GM23338 (cell line): ENCODE results near the gene TGIF1. TPM values are rescaled to one million over a fixed set of nuclear protein-coding genes. Genes with fewer than 3 reads are reported as not detected.

Experiments used
- ATAC-seq: fragments of 200-7000 bp; cut with Tn5 transposase; 3 replicates; pipeline ENCODE4 v1.9.1; 2020
- DNase-seq: peaks from one replicate; pipeline ENCODE4 v3.0.0-alpha.2; 2015; ENCODE audit warnings: low spot score
- H2AFZ ChIP-seq: fragments of 200-600 bp; sonication (generic); 2 replicates; pipeline ENCODE4 v1.8.0; 2016; ENCODE audit warnings: antibody characterized with exemption, mild to moderate bottlenecking, moderate library complexity
- H3F3A ChIP-seq: fragments of 200-600 bp; sonication (generic); replicated peaks from 2 replicates; pipeline ENCODE4 v1.8.0; 2017; ENCODE audit warnings: antibody characterized with exemption, mixed run types, low read depth
- H3K27ac ChIP-seq: fragments of 200-600 bp; sonication (generic); 2 replicates; pipeline ENCODE4 v1.6.1; 2016; ENCODE audit warnings: low read depth
- H3K27me3 ChIP-seq: fragments of 200-600 bp; sonication (generic); 2 replicates; pipeline ENCODE4 v1.8.0; 2016; ENCODE audit warnings: mild to moderate bottlenecking, mixed run types, moderate library complexity; ENCODE audit not compliant: insufficient read depth
- H3K36me3 ChIP-seq: fragments of 200-600 bp; sonication (generic); 2 replicates; pipeline ENCODE4 v1.8.0; 2016; ENCODE audit warnings: mild to moderate bottlenecking; ENCODE audit not compliant: insufficient read depth
- H3K4me1 ChIP-seq: fragments of 200-600 bp; sonication (generic); 2 replicates; pipeline ENCODE4 v1.8.0; 2016; ENCODE audit warnings: mild to moderate bottlenecking, moderate library complexity; ENCODE audit not compliant: insufficient read depth
- H3K4me2 ChIP-seq: fragments of 200-600 bp; sonication (generic); 2 replicates; pipeline ENCODE4 v1.7.1; 2017; ENCODE audit warnings: mixed run types
- H3K4me3 ChIP-seq: fragments of 200-600 bp; sonication (generic); 2 replicates; pipeline ENCODE4 v1.6.1; 2016; ENCODE audit warnings: mixed run types
- H3K79me2 ChIP-seq: fragments of 200-600 bp; sonication (generic); replicated peaks from 2 replicates; pipeline ENCODE4 v1.8.0; 2017; ENCODE audit warnings: mild to moderate bottlenecking; ENCODE audit not compliant: insufficient read depth
- H3K9me2 ChIP-seq: fragments of 200-600 bp; sonication (generic); 2 replicates; pipeline ENCODE4 v1.8.0; 2017; ENCODE audit not compliant: insufficient read depth
- H4K20me1 ChIP-seq: fragments of 200-600 bp; sonication (generic); replicated peaks from 2 replicates; pipeline ENCODE4 v1.8.0; 2017; ENCODE audit warnings: mild to moderate bottlenecking; ENCODE audit not compliant: insufficient read depth
- H3K27ac Mint-ChIP-seq: 2 replicates; pipeline ENCODE4 v1.8.0; 2020; ENCODE audit warnings: inconsistent platforms, mild to moderate bottlenecking, moderate library complexity, mixed read lengths
- H3K27me3 Mint-ChIP-seq: 3 replicates; pipeline ENCODE4 v1.8.0; 2022; ENCODE audit warnings: low read depth, mild to moderate bottlenecking, moderate library complexity, mixed read lengths, inconsistent platforms; ENCODE audit not compliant: insufficient read depth, poor library complexity
- H3K36me3 Mint-ChIP-seq: 3 replicates; pipeline ENCODE4 v1.8.0; 2021; ENCODE audit warnings: low read depth, mild to moderate bottlenecking, inconsistent platforms, moderate library complexity, mixed read lengths
- H3K4me1 Mint-ChIP-seq: 3 replicates; pipeline ENCODE4 v1.8.0; 2020; ENCODE audit warnings: mild to moderate bottlenecking, inconsistent platforms, mixed read lengths
- H3K4me3 Mint-ChIP-seq: 3 replicates; pipeline ENCODE4 v1.8.0; 2021; ENCODE audit warnings: moderate library complexity, mild to moderate bottlenecking, inconsistent platforms, mixed read lengths
- H3K9me3 Mint-ChIP-seq: 3 replicates; pipeline ENCODE4 v1.8.0; 2020; ENCODE audit warnings: moderate library complexity, mild to moderate bottlenecking, inconsistent platforms, mixed read lengths
- CREB1 ChIP-seq: fragments of 250-450 bp; sonication (Bioruptor Pico); IDR thresholded peaks from 2 replicates; pipeline ENCODE4 v1.5.0; 2020; ENCODE audit warnings: low read depth, mild to moderate bottlenecking, moderate library complexity
- ETS1 ChIP-seq: IDR thresholded peaks from 2 replicates; pipeline ENCODE4 v1.6.1; 2016; ENCODE audit warnings: antibody characterized with exemption
- EZH2 ChIP-seq: fragments of 200-600 bp; sonication (generic); IDR thresholded peaks from one replicate; pipeline ENCODE4 v1.8.0; 2017; ENCODE audit warnings: antibody characterized with exemption, mild to moderate bottlenecking, low read depth; ENCODE audit not compliant: unreplicated experiment
- EZH2phosphoT487 ChIP-seq: fragments of 200-600 bp; sonication (generic); IDR thresholded peaks from one replicate; pipeline ENCODE4 v1.8.1; 2018; ENCODE audit warnings: antibody characterized with exemption; ENCODE audit not compliant: unreplicated experiment
- NANOG ChIP-seq: IDR thresholded peaks from 2 replicates; pipeline ENCODE4 v1.6.1; 2016; ENCODE audit warnings: antibody characterized with exemption, borderline replicate concordance
- STAT1 ChIP-seq: IDR thresholded peaks from one replicate; pipeline ENCODE4 v1.6.1; 2016; ENCODE audit warnings: antibody characterized with exemption; ENCODE audit not compliant: unreplicated experiment
- ZNF114 ChIP-seq: fragments of 250-450 bp; sonication (Bioruptor Pico); IDR thresholded peaks from 2 replicates; pipeline ENCODE4 v1.5.0; 2020; ENCODE audit warnings: mild to moderate bottlenecking, moderate library complexity
- ZNF462 ChIP-seq: fragments of 250-450 bp; sonication (Bioruptor Pico); IDR thresholded peaks from 2 replicates; pipeline ENCODE4 v1.5.0; 2020; ENCODE audit warnings: mild to moderate bottlenecking, moderate library complexity
- polyA plus RNA-seq: library from polyadenylated mRNA; unstranded; fragments of >200 nt; fragmentation: Nextera tagmentation; extraction: Ambion mirVana; gene quantifications from 2 replicates; pipeline ENCODE4 v1.2.1, GENCODE V29; 2016
- total RNA-seq: library from RNA; depleted of rRNA; stranded (reverse); fragments of >200 nt; shearing (Covaris generic); gene quantifications from 2 replicates; pipeline ENCODE4 v1.2.3, GENCODE V29; 2014

The TGIF1 gene
- total and polyA plus RNA-seq, 2 experiments from 2014 or later = 294 to 316 TPM

- Histone ChIP-seq H4K20me1 (no peaks in the 10 kb centered on the region), H2AFZ (no peak overlapping the region), H3K27me3 (no peaks in the 10 kb centered on the region), H3F3A (no peaks in the 10 kb centered on the region), H3K9me2 (no peaks in the 10 kb centered on the region), H3K27ac (no peak overlapping the region), H3K4me3 (no peak overlapping the region), H3K79me2 (no peaks in the 10 kb centered on the region), H3K4me1 (peaks cover 8% of the 10 kb centered on the region), H3K4me2 (no peak overlapping the region), H3K36me3 (peaks cover 6% of the 10 kb centered on the region; the same call in 1 of the 2 replicates)
- Mint-ChIP-seq H3K36me3 (peaks cover 22% of the 10 kb centered on the region), H3K27ac (no peak overlapping the region), H3K9me3 (peaks cover 16% of the 10 kb centered on the region), H3K4me1 (peaks cover 14% of the 10 kb centered on the region), H3K4me3 (no peak overlapping the region), H3K27me3 (peaks cover 1% of the 10 kb centered on the region)
- TF ChIP-seq ETS1 (no peak), CREB1 (no peak), ZNF114 (CRISPR knock-in tag) (no peak), STAT1 (no peak), NANOG (no peak)
- ATAC-seq (no peak), DNase-seq (no peak)
Observed at GRCh38 chr18:3472681-3473544, 22.9 kb downstream of the TGIF1 start.

GRCh38 chr18:3478262-3478978, 28.4 kb downstream of the TGIF1 start:
- peaks cover 4% of the 10 kb centered on the region; the same call in 1 of the 2 replicates for H3K4me1 ChIP-seq
- H3K27ac ChIP-seq = no peak overlapping the region
- Mint-ChIP-seq H3K27me3 (peaks cover 9% of the 10 kb centered on the region), H3K36me3 (peaks cover 22% of the 10 kb centered on the region), H3K4me3 (no peak overlapping the region), H3K4me1 (peaks cover 20% of the 10 kb centered on the region), H3K27ac (no peak overlapping the region), H3K9me3 (peaks cover 16% of the 10 kb centered on the region)
- H3K4me3 ChIP-seq = no peak overlapping the region
- H3K4me2 ChIP-seq = no peak overlapping the region
- H3K36me3 ChIP-seq = peaks cover 6% of the 10 kb centered on the region; the same call in 1 of the 2 replicates
- peaks cover 8% of the 10 kb centered on the region; the same call in 1 of the 2 replicates for H3F3A ChIP-seq
- H2AFZ ChIP-seq = no peak overlapping the region
- H3K79me2 ChIP-seq = no peaks in the 10 kb centered on the region
- no peaks in the 10 kb centered on the region for H4K20me1 ChIP-seq
- ATAC-seq (no peak), DNase-seq (no peak)
- no peak for TF ChIP-seq EZH2phosphoT487
- TF ChIP-seq ZNF462 (CRISPR knock-in tag) = no peak
- TF ChIP-seq EZH2 = no peak
- H3K27me3 ChIP-seq = no peaks in the 10 kb centered on the region
- H3K9me2 ChIP-seq = peaks cover 14% of the 10 kb centered on the region; the same call in 1 of the 2 replicates
